NCI-H69 (cell line): ENCODE data around the gene CSNK2A1.

ENCODE experiments used
- DNase-seq: peaks from one replicate; lab custom pipeline; 2025; lab: John Stamatoyannopoulos, UW

Gene CSNK2A1

DNA sequence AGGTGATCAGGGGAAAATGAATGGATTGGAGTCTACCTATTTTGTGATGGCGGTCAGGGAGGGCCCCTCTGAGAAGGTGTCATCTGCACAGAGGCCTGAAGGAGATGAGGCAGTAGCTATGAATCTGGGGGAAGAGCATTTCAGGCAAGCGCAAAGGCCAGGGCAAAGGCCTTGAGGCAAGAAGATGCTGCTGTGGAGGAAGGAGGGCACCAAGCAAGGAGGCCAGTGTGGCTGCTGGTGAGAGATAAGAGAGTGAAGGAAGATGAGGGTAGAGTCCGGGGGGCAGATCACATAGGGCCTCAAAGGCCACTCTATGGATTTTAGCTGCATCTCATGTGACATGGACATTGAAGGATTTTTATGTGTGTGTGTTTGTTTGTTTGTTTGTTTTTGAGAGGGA, 20.6 kb upstream of the CSNK2A1 start:
- DNase-seq: no peak

GRCh38 chr20:563187-563586, 19.6 kb upstream of the CSNK2A1 start:
- DNase-seq: no peak

- no peak for DNase-seq
Observed at GRCh38 chr20:562232-562897, 18.8 kb upstream of the CSNK2A1 start.

GRCh38 chr20:561437-562231, 18.0 kb upstream of the CSNK2A1 start:
- peak; percentile 68 for DNase-seq

DNA sequence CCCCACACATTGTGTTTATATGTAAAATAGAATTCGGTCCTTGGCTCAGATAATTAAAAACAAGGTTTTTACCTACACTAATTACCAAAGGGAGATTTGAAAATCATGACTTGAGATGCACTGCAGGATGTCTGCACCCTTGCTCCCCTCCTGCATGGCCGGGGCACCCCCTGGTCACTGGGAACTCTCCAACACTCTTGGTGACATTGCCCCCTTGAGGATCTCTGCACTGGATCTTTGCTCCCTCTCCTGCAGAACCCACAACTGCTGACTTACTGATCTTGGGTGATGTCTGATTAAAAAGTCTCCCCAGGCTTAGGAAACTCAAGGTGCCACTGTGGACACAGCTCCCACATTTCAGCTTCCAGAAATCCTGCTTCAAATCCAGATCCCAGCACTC, 17.1 kb upstream of the CSNK2A1 start:
- DNase-seq: no peak

- DNase-seq: no peak
Observed at GRCh38 chr20:558117-558516, 14.5 kb upstream of the CSNK2A1 start.

- no peak for DNase-seq
Observed at GRCh38 chr20:556984-557383, 13.4 kb upstream of the CSNK2A1 start.

- DNase-seq: no peak
Observed at GRCh38 chr20:555976-556385, 12.4 kb upstream of the CSNK2A1 start.

- no peak for DNase-seq
Observed at GRCh38 chr20:550611-551010, 7.0 kb upstream of the CSNK2A1 start.

GRCh38 chr20:549722-550496, 6.3 kb upstream of the CSNK2A1 start:
- DNase-seq: peak; percentile 9

- DNase-seq: no peak
Observed at GRCh38 chr20:548906-549305, 5.3 kb upstream of the CSNK2A1 start.

GRCh38 chr20:547394-547793, 3.8 kb upstream of the CSNK2A1 start:
- no peak for DNase-seq

DNA sequence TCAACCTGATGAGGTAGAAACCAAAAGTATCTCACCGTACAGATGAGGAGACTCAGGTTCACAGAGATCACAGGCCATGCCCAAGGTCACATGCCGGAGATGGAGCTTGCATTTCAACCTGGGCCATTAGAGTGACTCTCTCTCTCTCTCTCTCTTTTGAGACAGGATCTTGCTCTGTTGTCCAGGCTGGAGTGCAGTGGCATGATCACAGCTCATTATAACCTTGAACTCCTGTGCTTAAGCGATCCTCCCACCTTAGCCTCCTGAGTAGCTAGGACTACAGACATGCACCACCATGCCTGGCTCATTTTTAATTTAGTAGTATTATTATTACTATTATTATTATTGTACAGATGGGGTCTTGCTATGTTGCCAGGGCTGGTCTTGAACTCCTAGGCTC, 2.8 kb upstream of the CSNK2A1 start:
- DNase-seq: no peak

DNA sequence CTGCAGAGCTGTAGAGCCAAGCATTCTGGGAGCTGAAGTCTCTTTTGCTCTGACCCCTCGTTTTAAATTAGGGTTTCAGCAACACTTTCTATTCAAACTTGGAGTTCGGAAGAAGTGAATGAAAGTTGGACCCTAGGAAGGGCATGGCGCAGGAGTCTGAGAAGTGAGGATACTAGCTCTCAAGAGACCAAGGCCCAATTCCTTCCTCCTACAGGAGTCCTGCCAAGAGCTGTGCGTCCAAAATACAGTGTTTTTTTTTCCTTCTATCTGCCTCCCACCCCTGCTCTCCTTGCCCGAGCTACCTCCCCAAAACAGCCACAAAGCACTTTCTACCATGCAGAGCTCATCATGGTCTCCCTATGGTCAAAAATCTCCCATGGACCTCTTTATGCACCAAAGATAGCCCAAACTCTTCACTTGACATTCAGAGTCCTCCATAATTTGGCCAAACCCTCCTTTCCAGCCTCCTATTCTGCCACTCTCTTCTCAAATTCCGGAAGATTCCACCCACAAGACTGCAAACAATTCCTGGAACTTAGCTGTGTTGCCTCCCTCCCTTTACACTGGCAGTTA, 649 bp upstream of the CSNK2A1 start:
- DNase-seq: no peak

GRCh38 chr20:542777-543368, 717 bp downstream of the CSNK2A1 start:
- DNase-seq: peak; percentile 63

- no peak for DNase-seq
Observed at GRCh38 chr20:540391-541201, 3.0 kb downstream of the CSNK2A1 start.

DNA sequence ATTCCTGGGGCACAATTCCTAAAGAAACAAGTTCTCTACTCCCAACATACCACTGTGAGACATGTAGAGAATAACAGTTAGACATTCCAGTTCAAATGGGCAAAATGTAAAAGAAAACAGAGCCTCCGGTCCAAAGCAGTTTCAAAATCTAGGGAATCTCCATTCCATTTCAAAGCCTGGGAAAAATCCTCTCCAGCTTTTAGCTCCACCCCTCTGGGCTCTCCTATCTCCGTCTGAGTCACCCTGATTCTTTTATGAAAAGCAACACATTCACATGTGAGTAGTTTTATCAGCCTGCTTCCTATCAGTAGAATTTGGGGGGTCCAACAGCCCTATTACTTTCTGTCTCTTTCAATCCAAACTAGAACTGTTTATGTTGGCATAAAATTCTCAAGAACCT, 3.7 kb downstream of the CSNK2A1 start:
- no peak for DNase-seq

- no peak for DNase-seq
Observed at GRCh38 chr20:539191-539590, 4.4 kb downstream of the CSNK2A1 start.

GRCh38 chr20:537983-538382, 5.6 kb downstream of the CSNK2A1 start:
- no peak for DNase-seq

DNA sequence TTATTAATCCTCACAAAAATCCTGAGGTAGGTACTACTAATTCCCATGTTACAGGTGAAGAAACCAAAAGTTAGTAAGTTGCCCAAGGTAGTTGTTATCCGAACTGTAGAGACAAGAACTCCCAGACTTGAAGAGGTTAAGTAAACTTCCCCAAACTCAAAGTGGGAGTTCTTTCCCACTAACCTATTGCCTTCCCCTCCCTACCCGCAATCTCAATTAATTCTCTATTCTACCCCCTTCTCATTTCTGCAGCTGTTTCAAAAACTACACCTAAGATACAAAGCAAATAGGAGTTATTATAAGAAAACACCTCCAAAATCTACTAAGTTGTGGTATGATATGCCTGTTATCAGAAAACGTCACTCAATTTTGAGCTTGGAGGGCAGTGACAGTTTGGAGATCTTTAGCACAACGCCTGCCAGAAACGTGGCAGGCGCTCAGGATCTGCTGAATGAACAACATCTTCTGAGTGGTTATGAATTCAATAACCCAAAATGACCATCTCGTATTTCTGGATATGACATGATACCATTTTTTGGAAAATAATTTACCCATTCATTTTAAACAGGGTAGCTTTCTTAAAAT, 7.1 kb downstream of the CSNK2A1 start:
- no peak for DNase-seq

- peak; percentile 13 for DNase-seq
Observed at GRCh38 chr20:535958-536357, 7.6 kb downstream of the CSNK2A1 start.
